HG02943 (cell line): ENCODE results near the gene MICA.
"Not testable (repeated sequence)": the region's sequence is repeated elsewhere in the genome, so short reads cannot be mapped to it uniquely, and the experiment has no call there.

Experiments used
- ATAC-seq: cut with Tn5 transposase; IDR thresholded peaks from one replicate; pipeline ENCODE4 v1.9.1; 2021; ENCODE audit warnings: mild to moderate bottlenecking, low read depth, moderate library complexity; ENCODE audit not compliant: unreplicated experiment

Gene MICA

GRCh38 chr6:31452859-31453258 lies 49.5 kb downstream of the MICA start:
- ATAC-seq = no peak

GRCh38 chr6:31453259-31453658 lies 49.9 kb downstream of the MICA start:
- ATAC-seq = no peak

GRCh38 chr6:31459864-31460263 lies 56.5 kb downstream of the MICA start:
- ATAC-seq = not testable (repeated sequence)

- ATAC-seq = no peak
Measured at GRCh38 chr6:31460361-31461025, 57.1 kb downstream of the MICA start.

- ATAC-seq = peak; percentile 5
Measured at GRCh38 chr6:31462026-31462963, 58.9 kb downstream of the MICA start.

- peak; percentile 87 for ATAC-seq
Measured at GRCh38 chr6:31462964-31463870, 59.8 kb downstream of the MICA start.

GRCh38 chr6:31464252-31465184 lies 61.1 kb downstream of the MICA start:
- ATAC-seq = no peak
